HEK293 (cell line): ENCODE data around the gene SCUBE1.
A peak's percentile ranks its signal among the peaks of the same experiment; 100 is the strongest.

Experiments
- CTCF ChIA-PET: fragments of 350-600 bp; formaldehyde crosslinking; extraction: SDS; loops from one replicate; lab custom pipeline; 2021; ENCODE audit warnings: antibody characterized with exemption; lab: Yijun Ruan, JAX
- POLR2A ChIA-PET: fragments of 300-600 bp; formaldehyde crosslinking; extraction: SDS; loops from one replicate; lab custom pipeline; 2020; ENCODE audit warnings: antibody characterized with exemption, inconsistent platforms; lab: Yijun Ruan, JAX
- H3K27ac ChIP-seq: fragments of 200-500 bp; sonication (Bioruptor generic); 2 replicates; pipeline ENCODE4 v1.5.1; 2014; ENCODE audit warnings: low read depth, low read length, control low read depth, inconsistent platforms; ENCODE audit errors: extremely low read depth
- H3K36me3 ChIP-seq, 2 experiments: fragments of 200-500 bp in 1 of 2; sonication (Bioruptor generic) in 1 of 2; 1 replicate in 1 of 2; 2 replicates in 1 of 2; pipeline ENCODE4 v1.5.1; 2014 to 2017; ENCODE audit warnings: inconsistent platforms in 2 of 2, low read length in 2 of 2; ENCODE audit not compliant: control insufficient read depth in 2 of 2, insufficient read depth in 1 of 2
- H3K4me1 ChIP-seq: fragments of 200-500 bp; sonication (Bioruptor generic); 2 replicates; pipeline ENCODE4 v1.5.1; 2014; ENCODE audit warnings: mild to moderate bottlenecking, low read length, inconsistent platforms; ENCODE audit not compliant: control insufficient read depth, insufficient read depth
- H3K4me3 ChIP-seq: 2 replicates; pipeline ENCODE4 v1.5.1; 2011; ENCODE audit warnings: low read depth, mild to moderate bottlenecking, control low read depth, low read length, moderate library complexity
- H3K9me3 ChIP-seq: fragments of 200-500 bp; sonication (Bioruptor generic); 2 replicates; pipeline ENCODE4 v1.5.1; 2014; ENCODE audit warnings: low read depth, low read length, inconsistent platforms; ENCODE audit not compliant: control insufficient read depth, insufficient read depth
- HOXA7 ChIP-seq: sonication (generic); formaldehyde crosslinking; IDR thresholded peaks from 2 replicates; pipeline ENCODE4 v1.8.1; 2022; ENCODE audit warnings: missing genetic modification reagents, borderline replicate concordance
- SALL2 ChIP-seq: fragments of 450-650 bp; formaldehyde crosslinking; IDR thresholded peaks from 2 replicates; pipeline ENCODE4 v1.5.0; 2017; ENCODE audit warnings: missing biosample characterization, mild to moderate bottlenecking, missing genetic modification characterization, borderline replicate concordance
- SETDB1 ChIP-seq: IDR thresholded peaks from one replicate; pipeline ENCODE4 v1.6.1; 2017; ENCODE audit warnings: mild to moderate bottlenecking, low read length, moderate library complexity, mixed read lengths; ENCODE audit not compliant: insufficient read length
- ZBTB17 ChIP-seq: fragments of 450-650 bp; formaldehyde crosslinking; IDR thresholded peaks from 2 replicates; pipeline ENCODE4 v1.5.1; 2016; ENCODE audit warnings: missing biosample characterization, missing genetic modification characterization
- ZNF140 ChIP-seq: fragments of 450-650 bp; formaldehyde crosslinking; IDR thresholded peaks from 2 replicates; pipeline ENCODE4 v1.5.1; 2016; ENCODE audit warnings: missing biosample characterization, missing genetic modification characterization
- ZNF175 ChIP-seq: fragments of 450-650 bp; formaldehyde crosslinking; IDR thresholded peaks from 2 replicates; pipeline ENCODE4 v1.5.1; 2016; ENCODE audit warnings: missing biosample characterization, missing genetic modification characterization
- ZNF184 ChIP-seq: fragments of 450-650 bp; IDR thresholded peaks from 2 replicates; pipeline ENCODE4 v1.5.1; 2018; ENCODE audit warnings: missing biosample characterization, mild to moderate bottlenecking, missing genetic modification characterization
- ZNF2 ChIP-seq: fragments of 450-650 bp; formaldehyde crosslinking; IDR thresholded peaks from 2 replicates; pipeline ENCODE4 v1.5.1; 2016; ENCODE audit warnings: missing biosample characterization, missing genetic modification characterization
- ZNF221 ChIP-seq: fragments of 450-650 bp; formaldehyde crosslinking; IDR thresholded peaks from 2 replicates; pipeline ENCODE4 v1.5.1; 2017; ENCODE audit warnings: missing biosample characterization, missing genetic modification characterization, borderline replicate concordance
- ZNF23 ChIP-seq: fragments of 450-650 bp; formaldehyde crosslinking; IDR thresholded peaks from 2 replicates; pipeline ENCODE4 v1.5.1; 2016; ENCODE audit warnings: missing biosample characterization, missing genetic modification characterization, borderline replicate concordance
- ZNF596 ChIP-seq: fragments of 450-650 bp; IDR thresholded peaks from 2 replicates; pipeline ENCODE4 v1.5.0; 2018; ENCODE audit warnings: missing biosample characterization, mild to moderate bottlenecking, missing genetic modification characterization, moderate library complexity
- ZNF654 ChIP-seq: fragments of 450-650 bp; formaldehyde crosslinking; IDR thresholded peaks from 2 replicates; pipeline ENCODE4 v1.5.1; 2016; ENCODE audit warnings: low read depth, missing biosample characterization, missing genetic modification characterization
- ZNF658 ChIP-seq: fragments of 450-650 bp; formaldehyde crosslinking; IDR thresholded peaks from 2 replicates; pipeline ENCODE4; 2016; ENCODE audit warnings: missing biosample characterization, missing genetic modification characterization
- ZNF776 ChIP-seq: fragments of 450-650 bp; formaldehyde crosslinking; IDR thresholded peaks from 2 replicates; pipeline ENCODE4 v1.5.0; 2017; ENCODE audit warnings: missing biosample characterization, missing genetic modification characterization, borderline replicate concordance
- ZNF837 ChIP-seq: fragments of 450-650 bp; formaldehyde crosslinking; IDR thresholded peaks from 2 replicates; pipeline ENCODE4 v1.5.1; 2016; ENCODE audit warnings: missing biosample characterization, missing genetic modification characterization
- TF ChIP-seq, protein P1 (sequence below): fragments of 450-650 bp; formaldehyde crosslinking; IDR thresholded peaks from 2 replicates; pipeline ENCODE4 v1.5.1; 2016; ENCODE audit warnings: missing biosample characterization, missing genetic modification characterization
- TF ChIP-seq, protein P2 (sequence below): fragments of 450-650 bp; formaldehyde crosslinking; IDR thresholded peaks from 2 replicates; pipeline ENCODE4 v1.5.1; 2016; ENCODE audit warnings: missing biosample characterization, missing genetic modification characterization
- TF ChIP-seq, protein P3 (sequence below): fragments of 450-650 bp; formaldehyde crosslinking; IDR thresholded peaks from 2 replicates; pipeline ENCODE4; 2016; ENCODE audit warnings: missing biosample characterization, missing genetic modification characterization
- TF ChIP-seq, protein P4 (sequence below): fragments of 450-650 bp; formaldehyde crosslinking; IDR thresholded peaks from 2 replicates; pipeline ENCODE4 v1.5.1; 2016; ENCODE audit warnings: missing biosample characterization, missing genetic modification characterization

The SCUBE1 gene

DNA sequence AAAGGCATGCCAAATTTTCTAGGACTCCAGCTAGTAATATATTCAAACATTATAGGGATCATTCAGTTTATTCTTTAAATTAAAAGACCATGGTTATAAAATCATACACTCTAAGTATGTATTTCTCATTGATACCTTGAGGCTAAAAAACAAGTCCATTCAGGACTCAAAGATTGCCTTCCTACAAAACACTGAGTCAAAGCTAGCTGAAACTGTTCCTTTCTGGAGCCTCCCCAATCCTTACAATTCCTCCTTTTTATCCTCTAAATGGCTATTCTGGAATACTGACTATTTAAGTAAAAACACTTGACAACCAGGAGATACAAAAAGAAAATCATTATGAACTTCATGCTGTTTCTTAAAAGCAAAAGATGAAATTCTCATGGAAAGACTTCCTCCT is 151.3 kb downstream of the SCUBE1 start:
- ChIA-PET POLR2A (no interaction called here), CTCF (interaction anchor here (0.7 to 7.1 kb wide), 2 partner anchors 22 to 38 kb away, joined by 4 to 59 read pairs; no protein-coding TSS in a partner anchor)
- no peak overlapping the region for H3K27ac ChIP-seq

DNA sequence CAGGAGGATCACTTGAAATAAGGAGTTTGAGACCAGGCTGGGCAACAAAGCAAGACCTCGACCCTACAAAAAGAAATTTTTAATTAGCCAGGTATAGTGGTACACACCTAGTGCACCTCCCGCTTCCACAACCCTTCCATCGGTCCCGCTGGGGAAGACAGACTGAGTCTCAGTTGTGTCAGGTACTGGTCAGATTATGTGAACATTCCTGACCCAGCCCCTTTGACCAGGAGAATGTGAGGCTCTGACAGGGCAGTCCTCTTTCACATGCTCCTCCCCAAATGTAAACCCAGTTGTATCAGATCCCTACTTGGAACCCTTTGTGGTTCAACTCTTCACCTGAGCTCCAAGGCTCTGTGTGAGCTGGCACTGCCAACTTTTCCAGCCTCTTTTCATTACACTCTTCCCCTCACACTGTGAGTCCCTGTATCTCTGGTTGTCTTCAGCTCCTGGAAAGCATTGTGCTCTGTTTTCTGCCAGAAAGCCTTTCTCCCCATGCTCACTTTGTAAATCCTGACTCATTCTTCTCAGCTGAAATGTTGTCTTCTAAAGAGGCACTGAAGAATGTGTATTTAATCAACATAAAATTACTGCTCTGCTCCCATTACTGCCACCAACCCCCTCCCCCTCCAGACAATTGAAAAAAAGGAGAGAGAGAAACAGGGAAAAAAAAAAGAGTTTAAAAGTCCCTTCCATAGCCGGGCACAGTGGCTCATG is 154.2 kb downstream of the SCUBE1 start:
- Histone ChIP-seq H3K4me1 (no peaks in the 10 kb centered on the region), H3K27ac (0 out of 2 replicates have a peak overlapping the region, but pooled peaks have one; percentile 14), H3K36me3 (peaks cover 0 to 13% of the 10 kb centered on the region in 2 experiments; a peak in 1 of 3 replicates), H3K9me3 (no peaks in the 10 kb centered on the region), H3K4me3 (no peak overlapping the region)
- ChIA-PET POLR2A (no interaction called here), CTCF (interaction anchor here (0.7 to 7.1 kb wide), 5 partner anchors 9 to 419 kb away, joined by 3 to 59 read pairs (median 4); no protein-coding TSS in a partner anchor)
- peak; percentile 41; the same call in 1 of the 2 replicates for TF ChIP-seq ZBTB17 (tag by site-specific recombination)
- TF ChIP-seq, protein P1, sequence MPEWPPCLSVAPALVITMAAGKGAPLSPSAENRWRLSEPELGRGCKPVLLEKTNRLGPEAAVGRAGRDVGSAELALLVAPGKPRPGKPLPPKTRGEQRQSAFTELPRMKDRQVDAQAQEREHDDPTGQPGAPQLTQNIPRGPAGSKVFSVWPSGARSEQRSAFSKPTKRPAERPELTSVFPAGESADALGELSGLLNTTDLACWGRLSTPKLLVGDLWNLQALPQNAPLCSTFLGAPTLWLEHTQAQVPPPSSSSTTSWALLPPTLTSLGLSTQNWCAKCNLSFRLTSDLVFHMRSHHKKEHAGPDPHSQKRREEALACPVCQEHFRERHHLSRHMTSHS (tag by site-specific recombination) = no peak
- TF ChIP-seq, all 188 proteins: peak for 1

More for the DNA sequence above, 151.3 kb downstream of the SCUBE1 start:
- no peak for TF ChIP-seq ZNF221 (tag by site-specific recombination)
- TF ChIP-seq ZNF596 (tag by site-specific recombination) = no peak
- TF ChIP-seq, protein P2, sequence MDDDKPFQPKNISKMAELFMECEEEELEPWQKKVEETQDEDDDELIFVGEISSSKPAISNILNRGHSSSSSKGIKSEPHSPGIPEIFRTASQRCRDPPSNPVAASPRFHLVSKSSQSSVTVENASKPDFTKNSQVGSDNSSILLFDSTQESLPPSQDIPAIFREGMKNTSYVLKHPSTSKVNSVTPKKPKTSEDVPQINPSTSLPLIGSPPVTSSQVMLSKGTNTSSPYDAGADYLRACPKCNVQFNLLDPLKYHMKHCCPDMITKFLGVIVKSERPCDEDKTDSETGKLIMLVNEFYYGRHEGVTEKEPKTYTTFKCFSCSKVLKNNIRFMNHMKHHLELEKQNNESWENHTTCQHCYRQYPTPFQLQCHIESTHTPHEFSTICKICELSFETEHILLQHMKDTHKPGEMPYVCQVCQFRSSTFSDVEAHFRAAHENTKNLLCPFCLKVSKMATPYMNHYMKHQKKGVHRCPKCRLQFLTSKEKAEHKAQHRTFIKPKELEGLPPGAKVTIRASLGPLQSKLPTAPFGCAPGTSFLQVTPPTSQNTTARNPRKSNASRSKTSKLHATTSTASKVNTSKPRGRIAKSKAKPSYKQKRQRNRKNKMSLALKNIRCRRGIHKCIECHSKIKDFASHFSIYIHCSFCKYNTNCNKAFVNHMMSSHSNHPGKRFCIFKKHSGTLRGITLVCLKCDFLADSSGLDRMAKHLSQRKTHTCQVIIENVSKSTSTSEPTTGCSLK (tag by site-specific recombination) = no peak
- TF ChIP-seq ZNF23 (tag by site-specific recombination) = no peak
- TF ChIP-seq ZNF776 (tag by site-specific recombination) = no peak
- TF ChIP-seq ZNF184 (tag by site-specific recombination) = no peak
- no peak for TF ChIP-seq ZNF2 (tag by site-specific recombination)
- TF ChIP-seq SETDB1 = no peak
- no peak for TF ChIP-seq ZNF658 (tag by site-specific recombination)
- TF ChIP-seq, protein P3, sequence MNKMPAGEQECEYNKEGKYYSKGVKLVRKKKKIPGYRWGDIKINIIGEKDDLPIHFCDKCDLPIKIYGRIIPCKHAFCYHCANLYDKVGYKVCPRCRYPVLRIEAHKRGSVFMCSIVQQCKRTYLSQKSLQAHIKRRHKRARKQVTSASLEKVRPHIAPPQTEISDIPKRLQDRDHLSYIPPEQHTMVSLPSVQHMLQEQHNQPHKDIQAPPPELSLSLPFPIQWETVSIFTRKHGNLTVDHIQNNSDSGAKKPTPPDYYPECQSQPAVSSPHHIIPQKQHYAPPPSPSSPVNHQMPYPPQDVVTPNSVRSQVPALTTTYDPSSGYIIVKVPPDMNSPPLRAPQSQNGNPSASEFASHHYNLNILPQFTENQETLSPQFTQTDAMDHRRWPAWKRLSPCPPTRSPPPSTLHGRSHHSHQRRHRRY = no peak
- no peak for TF ChIP-seq ZNF837
- Histone ChIP-seq H3K36me3 (no peaks in the 10 kb centered on the region), H3K9me3 (no peaks in the 10 kb centered on the region), H3K4me3 (no peak overlapping the region), H3K4me1 (no peaks in the 10 kb centered on the region)

DNA sequence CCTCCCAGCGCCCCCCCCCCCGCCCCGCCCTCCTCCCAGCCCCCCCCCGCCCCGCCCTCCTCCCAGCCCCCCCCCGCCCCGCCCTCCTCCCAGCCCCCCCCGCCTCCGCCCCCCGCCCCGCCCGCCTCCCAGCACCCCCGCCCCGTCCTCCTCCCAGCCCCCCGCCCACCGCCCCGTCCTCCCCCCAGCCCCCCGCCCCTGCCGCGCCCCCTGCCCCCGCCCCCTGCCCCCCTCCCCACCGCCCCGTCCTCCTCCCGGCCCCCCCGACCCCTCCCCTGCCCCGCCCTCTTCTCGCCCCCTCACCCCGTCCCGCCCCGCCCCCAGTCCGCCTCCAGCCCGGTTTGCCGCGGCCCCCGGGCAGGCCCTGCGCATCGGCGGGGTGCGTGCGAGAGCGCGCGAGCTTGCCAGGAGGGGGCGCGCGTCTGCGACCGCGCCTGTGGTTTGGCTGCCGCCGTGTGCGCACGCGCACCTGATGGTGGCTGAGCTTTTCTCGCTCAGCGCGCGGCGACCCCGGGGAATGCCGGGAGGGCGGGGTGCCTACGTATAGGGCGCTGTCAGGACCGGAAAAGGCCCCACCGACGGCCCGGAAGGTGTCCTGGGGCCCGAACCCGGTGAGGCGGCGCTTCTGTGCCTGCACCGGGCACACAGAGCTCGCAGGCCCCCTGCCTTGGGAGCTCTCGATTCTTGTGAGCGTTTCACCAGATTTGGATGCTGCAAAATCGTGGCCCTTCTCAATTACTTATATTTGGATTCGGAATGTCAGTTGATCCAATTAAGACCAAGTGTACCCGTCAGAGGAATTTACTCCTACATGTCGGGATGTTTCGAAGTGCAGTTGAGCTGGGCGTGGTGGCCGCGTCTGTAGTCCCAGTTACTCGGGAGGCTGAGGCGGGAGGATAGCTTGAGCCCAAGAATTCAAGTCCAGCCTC is 155.7 kb downstream of the SCUBE1 start:
- CTCF ChIA-PET = interaction anchor here (0.6 to 7.1 kb wide), 16 partner anchors 8 to 1937 kb away, joined by 3 to 59 read pairs (median 4); no protein-coding TSS in a partner anchor
- Histone ChIP-seq H3K36me3 (peaks cover 0 to 27% of the 10 kb centered on the region in 2 experiments; a peak in 1 of 3 replicates), H3K27ac (peak overlapping the region; percentile 90), H3K4me3 (peak overlapping the region; percentile 37), H3K9me3 (no peaks in the 10 kb centered on the region), H3K4me1 (no peaks in the 10 kb centered on the region)
- POLR2A ChIA-PET = interaction anchor here (0.5 to 1.6 kb wide), 28 partner anchors 10 to 573 kb away, joined by 3 to 20 read pairs (median 4); partner anchors contain the start of genes CYB5R3, MCAT, PACSIN2 and POLDIP3
- TF ChIP-seq ZNF175 (tag by site-specific recombination) = no peak
- no peak for TF ChIP-seq ZNF140 (tag by site-specific recombination)
- TF ChIP-seq ZNF654 (tag by site-specific recombination) = no peak
- no peak for TF ChIP-seq SALL2
- TF ChIP-seq, protein P4, sequence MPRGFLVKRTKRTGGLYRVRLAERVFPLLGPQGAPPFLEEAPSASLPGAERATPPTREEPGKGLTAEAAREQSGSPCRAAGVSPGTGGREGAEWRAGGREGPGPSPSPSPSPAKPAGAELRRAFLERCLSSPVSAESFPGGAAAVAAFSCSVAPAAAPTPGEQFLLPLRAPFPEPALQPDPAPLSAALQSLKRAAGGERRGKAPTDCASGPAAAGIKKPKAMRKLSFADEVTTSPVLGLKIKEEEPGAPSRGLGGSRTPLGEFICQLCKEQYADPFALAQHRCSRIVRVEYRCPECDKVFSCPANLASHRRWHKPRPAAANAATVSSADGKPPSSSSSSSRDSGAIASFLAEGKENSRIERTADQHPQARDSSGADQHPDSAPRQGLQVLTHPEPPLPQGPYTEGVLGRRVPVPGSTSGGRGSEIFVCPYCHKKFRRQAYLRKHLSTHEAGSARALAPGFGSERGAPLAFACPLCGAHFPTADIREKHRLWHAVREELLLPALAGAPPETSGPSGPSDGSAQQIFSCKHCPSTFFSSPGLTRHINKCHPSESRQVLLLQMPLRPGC (tag by site-specific recombination) = peak; percentile 45; the same call in 1 of the 2 replicates
- no peak for TF ChIP-seq HOXA7
